ENCODE measurements around the gene SHH.

SHH gene

DNA sequence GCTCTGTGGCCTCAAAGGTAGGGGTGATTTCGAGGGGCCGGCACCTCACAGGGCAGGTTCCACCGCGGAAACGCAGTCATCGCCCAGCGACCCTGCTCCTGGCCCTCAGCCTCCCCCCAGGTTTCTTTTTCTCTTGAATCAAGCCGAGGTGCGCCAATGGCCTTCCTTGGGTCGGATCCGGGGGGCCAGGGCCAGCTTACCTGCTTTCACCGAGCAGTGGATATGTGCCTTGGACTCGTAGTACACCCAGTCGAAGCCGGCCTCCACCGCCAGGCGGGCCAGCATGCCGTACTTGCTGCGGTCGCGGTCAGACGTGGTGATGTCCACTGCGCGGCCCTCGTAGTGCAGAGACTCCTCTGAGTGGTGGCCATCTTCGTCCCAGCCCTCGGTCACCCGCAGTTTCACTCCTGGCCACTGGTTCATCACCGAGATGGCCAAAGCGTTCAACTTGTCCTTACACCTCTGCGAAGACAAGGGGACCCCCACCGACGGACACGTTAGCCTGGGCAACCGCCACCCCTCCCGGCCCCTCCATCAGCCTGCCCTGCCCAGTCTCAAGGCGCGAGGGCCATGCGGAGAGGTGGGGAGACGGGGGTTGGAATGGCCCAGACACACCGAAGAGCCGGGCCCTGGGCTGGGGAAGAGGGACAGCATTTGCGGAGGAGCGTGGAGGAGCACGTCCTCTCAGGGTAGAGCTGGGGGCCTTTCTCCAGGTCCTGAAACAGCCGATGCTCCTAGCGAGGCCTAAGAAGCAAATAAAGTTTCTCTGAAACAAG, 6.0 kb downstream of the SHH start:
- no peak for DNase-seq (ENCODE audit: low read depth)

DNA sequence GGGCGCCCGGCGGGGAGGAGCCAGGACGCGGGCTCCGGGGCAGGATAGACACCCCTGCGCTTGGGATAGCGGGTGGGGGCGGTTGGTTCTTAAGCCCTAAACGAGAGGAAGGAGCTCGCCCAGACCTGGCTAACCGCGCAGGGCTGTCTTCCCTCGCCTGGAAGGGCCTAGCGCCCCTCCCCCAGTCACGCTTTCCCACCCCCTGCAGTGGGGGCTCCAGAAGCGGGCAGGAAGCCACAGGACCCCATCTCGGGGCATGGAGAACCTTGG, 6.5 kb downstream of the SHH start:
- DNase-seq (ENCODE audit: low read depth): no peak

DNA sequence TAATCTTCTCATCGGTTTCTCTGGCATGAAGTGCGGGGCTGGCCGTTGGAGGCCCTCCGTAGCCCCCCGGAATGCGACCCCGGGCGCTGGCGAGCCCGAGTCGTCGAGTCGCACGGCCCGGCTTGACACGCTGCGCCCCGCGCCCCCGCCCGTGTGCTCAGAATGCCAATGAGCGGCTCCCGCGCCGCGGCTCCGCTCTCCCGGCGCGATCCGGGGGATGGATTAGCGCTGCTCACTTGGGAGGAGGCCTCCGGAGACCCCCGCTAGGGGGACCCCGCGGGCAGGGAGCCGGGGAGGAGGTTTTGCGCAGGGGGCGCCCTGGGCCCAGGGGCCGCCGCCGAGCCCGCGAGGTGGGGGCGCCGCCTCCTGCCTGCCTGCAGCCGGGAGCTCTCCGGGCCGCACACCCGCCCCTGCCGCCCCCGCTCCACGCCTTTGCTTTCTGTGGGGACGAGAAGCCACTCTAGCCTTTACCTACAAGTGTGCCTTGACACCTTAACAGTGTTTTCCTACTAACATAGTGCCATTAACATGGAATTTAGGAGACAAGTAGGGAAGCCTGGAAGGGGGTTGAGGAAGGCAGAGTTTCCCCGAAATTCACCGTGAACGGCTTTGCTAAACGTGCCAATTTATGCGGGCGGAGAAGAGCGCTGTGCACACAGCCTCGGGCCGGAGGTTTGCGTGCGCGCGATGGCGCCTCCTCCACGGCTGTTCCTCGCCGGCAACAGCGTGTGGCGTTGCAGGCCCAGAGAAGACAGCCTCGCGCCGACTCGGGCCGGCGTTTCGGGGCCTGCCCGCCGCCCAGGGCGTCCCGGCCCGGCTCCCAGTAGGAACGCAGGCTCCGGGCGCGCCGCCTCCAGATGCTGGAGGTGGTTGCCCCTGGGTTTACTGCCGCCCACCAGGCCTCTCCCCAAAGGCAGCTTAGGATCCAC, 7.1 kb downstream of the SHH start:
- peak; percentile 36 for DNase-seq (ENCODE audit: low read depth)

DNA sequence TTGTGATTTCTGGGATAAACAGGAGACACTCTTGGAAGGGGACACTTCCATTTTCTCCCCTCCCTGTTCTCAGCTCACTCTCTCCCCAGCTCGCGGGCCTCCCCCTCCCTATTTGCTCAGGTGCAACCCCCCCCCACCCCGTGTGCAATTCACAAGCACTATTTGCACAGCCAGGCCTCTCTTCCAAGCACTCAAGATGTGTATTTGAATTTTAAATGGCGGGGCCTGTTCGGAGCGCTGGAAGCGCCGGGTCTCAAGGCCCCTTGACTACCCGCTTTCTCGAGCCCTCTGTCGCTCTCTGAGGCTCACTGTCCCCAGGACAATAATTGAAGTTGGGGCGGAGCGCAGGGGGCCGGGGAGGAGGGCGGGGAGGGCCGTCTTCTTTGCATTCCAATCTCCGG, 7.8 kb downstream of the SHH start:
- no peak for DNase-seq (ENCODE audit: low read depth)

DNA sequence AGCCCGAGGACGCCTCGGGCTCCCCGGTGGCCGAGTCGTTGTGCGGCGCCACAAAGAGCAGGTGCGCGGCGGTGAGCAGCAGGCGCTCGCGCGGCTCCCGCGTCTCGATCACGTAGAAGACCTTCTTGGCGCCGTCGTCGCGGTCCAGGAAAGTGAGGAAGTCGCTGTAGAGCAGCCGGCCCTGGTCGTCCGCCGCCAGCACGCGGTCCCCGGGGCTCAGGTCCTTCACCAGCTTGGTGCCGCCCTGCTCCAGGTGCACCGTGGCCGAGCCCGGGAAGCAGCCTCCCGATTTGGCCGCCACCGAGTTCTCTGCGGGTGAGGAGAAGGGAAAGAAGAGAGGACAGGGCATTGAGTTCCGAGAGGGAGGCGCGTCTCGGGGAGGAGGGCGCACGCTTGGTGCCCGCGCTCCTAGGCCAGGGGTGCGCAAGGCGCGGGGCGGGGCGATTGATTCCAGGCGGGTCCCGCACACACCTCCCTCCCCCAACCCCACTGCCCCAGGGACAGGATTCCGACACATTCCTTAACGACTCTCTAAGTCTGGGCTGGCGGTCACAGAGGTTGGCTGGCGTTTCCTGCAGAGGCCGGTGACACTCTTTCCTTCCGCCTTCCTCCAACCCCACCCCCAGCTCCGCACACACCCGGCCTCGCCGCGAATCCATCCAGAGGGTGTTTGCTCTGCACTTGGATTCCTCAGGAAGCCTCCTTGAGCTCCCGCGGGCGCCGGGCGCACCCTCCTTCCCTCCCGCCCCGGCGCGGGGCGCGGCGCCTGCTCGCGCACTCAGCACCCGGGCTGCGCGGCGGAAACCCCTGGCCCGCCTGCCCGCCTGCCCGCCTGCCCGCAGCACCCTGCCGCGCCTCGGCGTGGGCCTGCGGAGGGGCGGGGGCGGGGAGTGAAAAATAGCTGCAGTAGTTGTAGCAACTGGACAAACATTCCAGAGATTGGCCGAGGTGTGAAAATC, 8.6 kb downstream of the SHH start:
- DNase-seq (ENCODE audit: low read depth): no peak

DNA sequence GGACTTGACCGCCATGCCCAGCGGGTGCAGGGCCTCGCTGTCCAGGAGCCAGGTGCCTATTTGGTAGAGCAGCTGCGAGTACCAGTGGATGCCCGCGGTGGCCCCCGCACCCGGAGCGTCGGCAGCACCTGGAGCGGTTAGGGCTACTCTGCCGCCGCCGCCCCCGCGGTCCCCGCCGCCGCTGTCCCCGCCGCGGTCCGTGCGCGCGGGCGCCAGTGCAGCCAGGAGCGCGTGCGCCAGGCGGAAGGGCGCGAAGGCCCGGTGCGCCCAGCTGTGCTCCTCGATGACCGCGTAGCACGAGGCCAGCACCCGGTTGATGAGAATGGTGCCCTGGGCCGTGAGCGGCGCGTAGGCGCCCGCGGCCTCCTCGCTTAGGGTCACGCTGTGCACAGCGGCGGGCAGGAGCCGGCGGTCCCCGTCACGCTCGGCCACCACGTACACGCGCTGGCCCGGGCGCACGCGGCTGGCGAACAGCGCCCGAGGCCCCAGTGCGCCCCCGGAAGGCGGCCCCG, 9.3 kb downstream of the SHH start:
- DNase-seq (ENCODE audit: low read depth): no peak

DNA sequence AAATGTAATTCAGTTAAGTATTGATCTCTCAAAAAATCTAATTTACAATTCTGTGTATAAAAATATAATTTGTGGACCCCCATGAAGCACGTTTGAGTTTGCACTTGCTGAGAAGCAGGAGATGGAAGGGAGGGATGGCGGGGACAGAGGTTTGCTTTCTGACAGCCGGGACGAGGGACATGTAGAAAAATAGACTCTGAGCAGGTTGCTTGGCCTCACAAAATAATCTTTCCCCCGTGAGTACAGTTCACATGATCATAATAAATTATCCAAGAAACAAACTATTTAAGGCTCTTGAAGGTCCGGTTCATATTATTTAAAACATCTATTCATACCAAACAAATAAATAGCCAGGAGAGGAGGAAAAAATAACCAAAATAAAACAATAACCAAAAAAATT, 10.0 kb downstream of the SHH start:
- DNase-seq (ENCODE audit: low read depth): no peak

DNA sequence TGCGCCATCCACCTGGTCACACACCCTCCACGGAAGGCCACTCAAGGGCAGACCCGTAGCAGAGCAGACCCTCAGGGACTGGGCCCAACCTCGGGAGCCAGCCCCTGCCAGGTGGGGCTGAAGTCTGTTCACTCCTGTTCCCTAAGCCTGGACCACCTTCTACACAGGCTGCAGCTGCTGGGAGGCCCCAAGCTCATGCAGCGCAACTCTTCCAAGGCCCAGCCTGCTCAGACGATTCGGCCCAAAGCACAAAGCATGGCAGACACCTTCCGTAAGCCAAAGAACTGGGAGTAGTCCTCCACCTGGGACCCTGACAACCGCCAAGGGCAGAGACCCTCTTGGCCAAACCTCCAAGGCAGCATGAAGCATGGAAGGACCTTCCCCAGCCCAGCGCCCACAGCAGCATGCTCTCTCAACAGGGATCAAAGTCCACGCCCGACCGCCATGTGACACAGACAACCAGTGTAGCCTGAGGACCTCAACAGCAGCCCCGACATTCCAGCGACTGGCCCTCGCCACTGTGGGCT, 11.5 kb downstream of the SHH start:
- DNase-seq (ENCODE audit: low read depth): no peak

DNA sequence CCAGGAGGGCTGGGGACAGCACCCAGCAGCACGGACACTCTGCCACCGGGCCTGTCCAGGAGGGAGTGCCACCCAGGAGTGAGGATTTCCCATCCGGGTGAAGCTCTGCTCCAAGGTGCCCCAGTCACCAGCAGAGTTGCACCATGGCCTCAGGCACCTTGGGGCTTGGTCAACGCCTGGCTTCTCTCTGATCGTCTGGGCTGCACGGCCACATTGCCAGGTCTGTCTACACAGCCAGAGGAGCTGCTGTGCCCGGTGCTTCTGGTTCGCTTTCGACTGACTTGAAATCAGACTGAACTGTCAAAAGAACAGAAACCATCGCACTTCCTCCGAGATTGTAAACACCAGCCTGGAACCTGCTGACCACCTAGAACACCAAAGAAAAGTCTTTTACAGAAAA, 12.0 kb downstream of the SHH start:
- no peak for DNase-seq (ENCODE audit: low read depth)

DNA sequence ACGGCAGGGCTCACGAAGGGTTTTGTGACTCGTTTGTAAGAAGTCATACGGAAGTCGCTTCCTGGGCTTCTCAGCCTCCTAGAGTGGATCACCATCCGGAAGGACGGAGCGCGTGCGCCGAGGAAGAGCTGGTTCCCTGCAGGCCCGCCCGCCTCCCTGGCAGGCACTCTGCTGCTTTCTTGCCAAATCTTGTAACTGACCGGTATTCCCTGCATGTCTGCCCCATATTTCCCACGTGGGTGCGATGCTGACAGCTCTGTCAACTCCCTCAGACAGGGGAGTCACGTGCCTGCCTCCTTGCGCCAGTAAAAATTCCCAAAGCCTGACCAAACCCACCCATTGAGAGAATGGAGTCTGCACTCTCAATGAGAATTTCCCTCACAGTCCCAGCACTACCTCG, 12.7 kb downstream of the SHH start:
- no peak for DNase-seq (ENCODE audit: low read depth)

DNA sequence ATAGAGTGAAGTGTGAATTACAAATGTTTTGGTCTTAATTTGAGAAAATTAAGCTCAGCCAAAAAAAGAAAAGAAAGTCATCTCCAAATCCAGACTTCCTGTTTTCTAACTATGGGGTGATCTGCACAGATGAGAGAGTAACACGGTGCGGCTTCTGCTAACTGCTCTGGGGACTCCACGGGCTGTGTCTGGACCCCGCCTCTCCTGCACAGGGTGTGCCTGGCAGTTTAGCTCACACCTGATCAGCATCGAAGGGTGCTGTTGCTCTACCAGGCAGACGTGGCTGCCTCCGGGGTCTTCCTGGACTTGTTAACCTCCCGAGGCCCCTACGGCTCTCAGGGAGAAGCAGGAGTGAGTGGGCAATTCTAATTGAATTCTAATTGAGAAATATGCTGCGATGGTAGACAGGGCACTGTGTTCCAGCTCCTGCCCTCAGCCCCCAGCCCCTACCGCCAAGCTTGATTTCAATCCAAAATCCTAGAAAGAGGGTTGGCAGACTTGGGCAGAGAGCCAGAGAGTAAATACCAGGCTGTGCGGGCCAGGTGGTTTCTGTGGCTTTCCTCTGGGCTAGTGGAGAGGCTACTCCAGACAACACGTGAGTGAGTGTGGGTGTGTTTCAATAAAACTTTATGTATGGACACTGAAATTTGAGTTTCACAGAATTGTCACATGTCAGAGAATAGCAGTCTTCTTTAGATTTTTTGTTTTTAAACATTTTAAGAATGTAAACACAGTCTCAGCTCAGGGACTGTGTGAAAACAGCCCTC, 13.4 kb downstream of the SHH start:
- no peak for DNase-seq (ENCODE audit: low read depth)

DNA sequence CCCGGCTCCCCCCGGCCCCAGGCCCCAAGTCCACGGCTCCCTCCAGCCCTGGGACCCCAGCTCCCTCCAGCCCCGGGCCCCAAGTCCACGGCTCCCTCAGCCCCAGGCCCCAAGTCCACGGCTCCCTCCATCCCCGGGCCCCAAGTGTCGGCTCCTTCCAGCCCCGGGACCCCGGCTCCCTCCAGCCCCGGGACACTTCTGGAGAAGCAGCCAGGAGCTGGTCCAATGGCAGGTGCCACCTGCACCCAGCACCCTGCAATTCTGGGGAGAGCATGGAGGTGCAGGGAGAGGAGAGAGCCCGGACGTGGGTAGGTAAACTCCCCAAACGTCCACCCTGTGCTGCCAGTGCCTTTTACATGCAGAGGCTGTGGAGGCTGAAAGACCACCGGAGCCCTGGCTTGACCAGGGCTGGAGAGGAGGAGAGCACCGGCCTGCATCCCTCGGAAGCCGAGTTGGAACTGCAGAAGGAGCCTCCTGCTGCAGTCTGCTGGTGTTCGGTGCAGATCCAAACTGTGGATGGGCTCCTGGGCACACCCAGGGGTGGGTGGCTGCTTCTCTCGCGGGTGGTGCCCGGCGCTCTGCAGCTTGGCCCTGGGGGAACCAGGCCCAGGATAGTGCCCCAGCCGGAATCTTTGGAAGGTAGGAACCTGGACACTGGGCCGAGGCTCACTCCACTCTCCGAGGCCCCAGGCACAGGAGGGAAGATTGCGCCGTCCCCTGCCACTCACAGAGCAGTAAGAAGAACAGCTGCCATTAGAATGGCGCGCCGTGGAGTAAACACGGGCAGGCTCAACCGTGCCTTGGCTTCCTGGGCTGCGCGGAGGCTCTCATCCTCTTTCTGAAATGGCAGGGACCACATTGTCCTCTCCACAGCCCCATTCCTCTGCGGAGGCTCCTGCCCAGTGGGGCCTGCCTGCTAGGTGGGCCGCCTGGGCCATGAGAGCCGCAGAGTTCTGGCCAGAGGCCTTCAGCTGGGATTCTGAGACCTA, 14.7 kb downstream of the SHH start:
- DNase-seq (ENCODE audit: low read depth): no peak

DNA sequence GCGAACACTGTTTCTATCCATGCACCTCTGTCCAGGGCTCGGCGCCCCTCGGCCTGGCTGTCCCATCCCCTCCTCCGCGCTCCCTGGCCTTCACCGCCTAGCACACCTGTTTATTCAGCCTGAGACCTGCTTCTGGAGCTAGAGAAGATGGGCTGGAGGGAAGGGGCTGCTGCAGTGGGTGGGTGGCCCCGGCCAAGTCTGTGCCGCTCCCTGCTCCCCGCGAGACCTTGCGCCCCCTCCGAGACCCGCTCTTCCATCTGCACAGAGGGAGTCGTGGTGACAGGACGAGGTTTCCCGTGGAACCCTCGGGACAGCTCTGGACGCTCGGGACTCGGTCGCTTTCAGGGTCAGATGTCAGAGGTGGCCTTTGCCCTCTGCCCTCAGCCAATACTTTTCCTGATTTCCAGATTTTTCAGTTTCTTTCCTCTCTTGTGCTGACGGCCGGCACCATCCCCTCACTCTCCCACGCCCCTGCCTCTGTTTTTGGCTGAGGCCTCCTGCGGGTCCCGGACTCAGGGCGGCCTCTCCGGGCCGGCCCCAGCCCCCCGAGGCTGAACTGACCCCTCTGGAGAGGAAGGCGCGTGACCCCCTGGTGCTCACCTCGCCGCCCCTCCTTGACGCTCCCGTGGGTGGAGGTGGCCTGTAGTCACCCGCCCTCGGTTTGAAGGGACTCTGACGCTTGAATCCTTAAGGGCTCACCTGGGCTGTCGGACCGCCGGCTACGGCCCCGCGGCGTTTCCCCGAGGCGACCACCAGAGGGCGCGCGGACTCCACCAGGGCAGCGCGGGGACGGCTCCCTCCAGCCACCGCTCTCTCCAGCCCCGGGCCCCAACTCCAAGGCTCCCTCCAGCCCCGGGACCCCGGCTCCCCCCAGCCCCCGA, 15.6 kb downstream of the SHH start:
- peak; percentile 65 for DNase-seq (ENCODE audit: low read depth)

DNA sequence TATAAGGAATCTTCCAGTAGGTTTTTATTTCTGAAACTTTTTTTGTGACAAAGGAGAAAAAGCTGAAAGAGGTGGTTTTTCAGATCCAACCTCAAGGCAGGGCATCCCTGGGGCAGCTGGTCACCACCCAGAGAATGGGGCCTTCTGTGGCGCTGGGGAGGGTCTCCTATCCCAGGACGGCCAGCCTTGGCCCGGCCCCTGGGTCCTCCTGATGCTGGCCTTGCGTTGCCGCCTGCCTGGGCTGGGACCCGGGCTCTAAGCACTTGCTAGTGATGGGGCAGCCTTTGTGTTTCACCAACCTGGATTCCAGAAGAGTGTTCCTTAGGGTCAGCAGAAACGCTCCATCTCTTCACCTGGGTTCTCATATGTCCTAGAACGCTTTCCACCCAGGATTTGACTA, 16.3 kb downstream of the SHH start:
- DNase-seq (ENCODE audit: low read depth): no peak

DNA sequence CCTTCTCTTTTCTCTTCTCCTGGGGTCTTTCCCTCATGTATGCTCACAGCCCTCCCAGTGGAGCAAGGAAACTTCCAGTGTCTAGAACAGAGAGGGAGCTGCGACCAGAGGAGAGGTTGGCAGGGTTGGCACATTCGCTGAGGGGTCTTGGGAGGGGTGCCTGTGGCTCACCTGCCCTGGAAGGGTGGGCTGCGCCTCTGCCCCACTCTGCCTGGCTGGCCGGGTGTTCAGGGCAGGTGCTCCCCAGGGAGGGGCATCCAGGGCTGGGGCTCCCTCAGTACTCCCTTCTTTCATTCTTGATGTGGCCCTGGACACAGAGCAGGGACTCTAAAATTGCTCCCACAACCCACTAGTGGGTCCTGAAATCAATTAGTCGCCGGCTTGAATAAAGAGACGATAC, 16.9 kb downstream of the SHH start:
- no peak for DNase-seq (ENCODE audit: low read depth)

DNA sequence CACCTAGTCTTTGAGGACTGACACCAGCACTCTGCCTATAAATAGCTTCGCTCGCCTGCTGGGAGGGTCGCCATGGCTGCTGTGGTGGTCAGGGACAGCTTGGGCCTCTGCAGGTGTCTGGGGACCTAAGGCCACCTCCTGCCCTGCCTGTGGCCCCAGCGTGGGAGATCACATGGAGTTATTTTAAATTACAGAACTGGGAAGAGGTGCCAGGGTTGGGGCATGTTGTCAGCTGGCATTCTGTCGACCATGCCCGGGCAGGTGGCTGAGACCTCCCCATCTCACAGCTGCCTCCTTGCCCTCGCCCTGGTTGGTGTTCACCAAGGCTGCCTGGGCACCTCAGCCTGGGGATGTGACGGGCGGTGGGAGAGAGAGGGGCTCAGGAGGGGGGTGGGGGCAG, 18.1 kb downstream of the SHH start:
- no peak for DNase-seq (ENCODE audit: low read depth)

DNA sequence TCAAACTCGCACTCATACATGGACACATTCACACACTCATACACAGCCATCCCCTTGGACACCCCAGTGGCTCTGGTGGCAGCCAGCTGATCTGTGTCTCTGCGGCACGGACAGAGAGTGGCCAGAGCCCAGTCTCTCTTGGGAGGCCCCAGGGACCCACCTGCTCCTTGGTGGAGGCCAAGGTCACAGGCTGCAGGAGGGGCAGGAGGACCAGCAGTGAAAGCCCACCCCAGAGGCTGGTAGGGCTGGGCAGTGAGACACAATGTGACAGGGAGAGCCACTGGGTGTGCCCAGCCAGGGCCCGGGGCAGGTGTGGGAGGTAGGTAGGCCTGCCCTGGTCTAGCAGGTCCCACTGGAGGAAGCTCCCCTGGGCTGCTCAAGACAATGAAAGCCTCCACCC, 18.5 kb downstream of the SHH start:
- DNase-seq (ENCODE audit: low read depth): no peak

DNA sequence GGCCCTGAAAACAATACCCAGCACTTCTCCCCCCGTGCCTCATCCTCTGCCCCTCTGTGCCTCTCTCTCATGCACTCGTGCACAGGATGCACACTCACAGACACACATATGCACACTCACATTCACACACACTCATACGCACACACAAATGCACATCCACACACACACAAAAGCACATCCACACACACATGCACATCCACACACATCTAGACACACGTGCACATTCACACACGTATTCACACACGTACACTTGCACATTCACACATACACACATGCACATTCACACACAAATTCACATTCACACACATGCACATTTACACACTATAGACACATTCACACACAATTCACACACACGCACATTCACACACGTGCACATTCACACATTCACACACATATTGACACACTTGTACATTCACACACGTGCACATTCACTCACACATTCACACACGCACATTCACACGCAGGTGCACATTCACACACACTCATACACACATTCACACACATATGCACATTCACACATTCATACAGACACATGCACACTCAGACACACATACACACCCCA, 19.2 kb downstream of the SHH start:
- DNase-seq (ENCODE audit: low read depth): no peak

Data from stimulated activated CD8-positive, alpha-beta memory T cell treated with anti-CD3 and anti-CD28 coated beads, Interleukin-4, amount 100 ng/mL, for 24 hours (primary cell).